GM21529 (cell line): ENCODE measurements around the gene AFG3L2.
"Not testable (repeated sequence)": the region's sequence is repeated elsewhere in the genome, so short reads cannot be mapped to it uniquely, and the experiment has no call there.

Source experiments
- ATAC-seq: cut with Tn5 transposase; IDR thresholded peaks from one replicate; pipeline ENCODE4 v1.9.1; 2021; ENCODE audit not compliant: unreplicated experiment

The AFG3L2 gene

GRCh38 chr18:12376754-12377555 lies at the start of gene AFG3L2:
AFG3L2 (minus strand) TSS chr18:12377227; CDS start chr18:12377082, 145 bp downstream.
- peak; percentile 82 for ATAC-seq

GRCh38 chr18:12424252-12424651 lies 47.2 kb upstream of the AFG3L2 start:
- ATAC-seq, result no peak

GRCh38 chr18:12423820-12424219 lies 46.8 kb upstream of the AFG3L2 start:
- ATAC-seq, result no peak

- ATAC-seq, result no peak
Observed at GRCh38 chr18:12423393-12423792, 46.4 kb upstream of the AFG3L2 start.

GRCh38 chr18:12422936-12423335 lies 45.9 kb upstream of the AFG3L2 start:
- ATAC-seq, result no peak

- no peak for ATAC-seq
Observed at GRCh38 chr18:12421732-12422131, 44.7 kb upstream of the AFG3L2 start.

- no peak for ATAC-seq
Observed at GRCh38 chr18:12420821-12421421, 43.9 kb upstream of the AFG3L2 start.

- ATAC-seq, result no peak
Observed at GRCh38 chr18:12417687-12418086, 40.7 kb upstream of the AFG3L2 start.

- no peak for ATAC-seq
Observed at GRCh38 chr18:12416098-12416729, 39.2 kb upstream of the AFG3L2 start.

- no peak for ATAC-seq
Observed at GRCh38 chr18:12411456-12411855, 34.4 kb upstream of the AFG3L2 start.

GRCh38 chr18:12410747-12411146 lies 33.7 kb upstream of the AFG3L2 start:
- ATAC-seq, result not testable (repeated sequence)

- no peak for ATAC-seq
Observed at GRCh38 chr18:12410081-12410481, 33.1 kb upstream of the AFG3L2 start.

GRCh38 chr18:12409469-12409868 lies 32.4 kb upstream of the AFG3L2 start:
- no peak for ATAC-seq

- peak; percentile 3 for ATAC-seq
Observed at GRCh38 chr18:12408247-12408869, 31.3 kb upstream of the AFG3L2 start.

GRCh38 chr18:12406371-12407111 lies 29.5 kb upstream of the AFG3L2 start:
- no peak for ATAC-seq

GRCh38 chr18:12405066-12405465 lies 28.0 kb upstream of the AFG3L2 start:
- ATAC-seq, result no peak

GRCh38 chr18:12403601-12404506 lies 26.8 kb upstream of the AFG3L2 start:
- ATAC-seq, result no peak

GRCh38 chr18:12401881-12402280 lies 24.9 kb upstream of the AFG3L2 start:
- no peak for ATAC-seq

- ATAC-seq, result no peak
Observed at GRCh38 chr18:12399231-12399630, 22.2 kb upstream of the AFG3L2 start.

GRCh38 chr18:12398625-12399024 lies 21.6 kb upstream of the AFG3L2 start:
- ATAC-seq, result no peak
